T-helper 1 cell (primary cell): Measurements from ENCODE around the gene EMID1.

ENCODE experiments used
- DNase-seq, 5 donors: peaks; one replicate each; pipeline ENCODE4 v3.0.0-alpha.2; 2012 to 2020

The EMID1 gene

GRCh38 chr22:29298641-29299040 lies 92.9 kb downstream of the EMID1 start:
- no peak for DNase-seq

- DNase-seq: no peak
These were observed 93.6 kb downstream of the EMID1 start for GRCh38 chr22:29299136-29299900.

DNA sequence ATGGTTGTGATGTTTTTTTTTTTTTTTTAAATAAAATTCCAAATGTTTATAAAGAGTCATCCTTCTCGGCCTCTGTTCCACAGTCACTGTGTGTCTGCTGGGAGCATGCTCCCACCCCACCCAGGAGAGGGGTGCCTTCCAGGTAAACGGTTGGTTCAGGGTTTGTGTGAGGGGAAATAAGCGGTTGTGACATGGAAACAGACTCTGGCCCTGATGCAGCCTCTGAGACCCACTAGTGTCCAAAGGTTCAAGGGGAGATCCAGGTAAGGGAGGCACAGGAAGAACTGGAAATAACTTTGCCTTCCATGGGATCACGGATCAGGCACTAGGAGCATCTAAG lies 94.7 kb downstream of the EMID1 start:
- no peak for DNase-seq

DNA sequence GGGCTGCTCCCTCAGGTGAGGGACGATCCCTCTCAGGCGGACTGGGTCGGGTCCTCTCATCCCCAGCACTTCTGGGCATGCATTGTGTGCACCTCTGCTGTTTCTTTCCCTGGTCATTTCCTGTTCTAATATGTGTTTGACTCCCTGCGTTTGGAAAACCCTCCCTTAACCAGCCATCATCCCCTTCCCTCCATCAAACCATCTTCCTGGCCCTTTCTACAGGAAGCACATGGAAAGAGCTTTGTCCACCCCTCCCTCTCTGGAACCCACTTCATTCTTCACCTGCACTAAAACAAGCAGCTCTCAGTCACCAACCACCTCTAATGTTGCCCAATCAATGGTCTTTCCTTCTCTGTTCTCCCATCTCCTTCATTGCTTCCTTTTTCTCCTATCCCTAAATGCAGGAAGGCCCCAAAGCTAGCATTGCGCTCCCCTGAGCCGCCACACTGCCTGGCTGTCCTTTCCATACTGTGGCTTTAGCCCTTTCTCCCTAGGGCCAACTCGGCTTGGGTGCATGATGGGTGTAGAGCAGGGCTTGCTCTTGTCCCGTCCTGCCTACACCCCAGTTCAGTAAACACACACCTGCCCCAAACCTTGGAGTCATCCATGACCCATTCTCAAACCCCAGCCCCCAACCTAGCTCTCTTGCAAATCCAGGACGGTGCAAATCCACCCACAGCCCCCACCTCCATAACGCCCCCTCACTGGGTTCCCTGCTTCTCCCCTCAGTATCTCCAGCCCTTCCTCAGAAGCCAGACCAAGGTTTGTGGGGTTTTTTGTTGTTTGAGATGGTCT lies 95.3 kb downstream of the EMID1 start:
- no peak for DNase-seq

- DNase-seq: no peak
These were observed 96.2 kb downstream of the EMID1 start for GRCh38 chr22:29301716-29302401.

DNA sequence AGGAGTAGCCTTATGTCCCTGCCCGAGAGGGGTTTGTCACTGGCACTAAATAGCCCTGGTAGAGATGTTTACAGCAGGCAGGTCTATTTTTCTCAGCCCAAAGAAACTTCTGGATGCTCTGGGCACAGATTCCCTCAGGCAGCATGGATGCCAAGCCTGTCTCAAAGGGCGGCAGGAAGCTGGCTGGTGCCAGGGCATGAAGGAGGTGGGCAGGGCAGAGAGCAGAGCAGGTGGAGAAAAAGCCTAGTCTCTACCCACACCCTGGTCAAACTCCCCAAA lies 96.6 kb downstream of the EMID1 start:
- DNase-seq: no peak

- DNase-seq: no peak
These were observed 97.2 kb downstream of the EMID1 start for GRCh38 chr22:29302681-29303465.

DNA sequence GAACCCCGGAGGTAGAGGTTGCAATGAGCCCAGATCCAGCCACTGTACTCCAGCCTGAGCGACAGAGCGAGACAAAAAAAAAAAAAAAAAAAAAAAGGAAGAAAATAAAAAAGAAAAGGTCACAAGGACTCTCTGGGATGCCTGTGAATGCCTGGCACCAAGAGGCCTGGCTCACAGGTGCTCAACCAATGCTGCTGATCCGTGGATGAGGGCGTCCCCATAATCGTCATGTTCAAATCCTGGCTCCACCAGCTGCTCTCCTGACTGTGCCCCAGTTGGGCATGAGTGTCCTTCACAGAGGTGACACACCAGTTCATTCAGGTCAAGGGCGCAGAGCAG lies 100.1 kb downstream of the EMID1 start:
- DNase-seq: no peak

- peak in 2 of 5 donors; percentile 19 to 54 for DNase-seq
These were observed 100.6 kb downstream of the EMID1 start, which contains the start of gene GAS2L1 for GRCh38 chr22:29306175-29306834. TSS of gene GAS2L1 (plus strand) at chr22:29306650. CDS start at chr22:29308106, 1,456 bp downstream.

- peak in 2 of 5 donors; percentile 16 to 32 for DNase-seq
These were observed 101.3 kb downstream of the EMID1 start for GRCh38 chr22:29306835-29307595.

- DNase-seq: no peak
These were observed 102.0 kb downstream of the EMID1 start for GRCh38 chr22:29307596-29308147.

DNA sequence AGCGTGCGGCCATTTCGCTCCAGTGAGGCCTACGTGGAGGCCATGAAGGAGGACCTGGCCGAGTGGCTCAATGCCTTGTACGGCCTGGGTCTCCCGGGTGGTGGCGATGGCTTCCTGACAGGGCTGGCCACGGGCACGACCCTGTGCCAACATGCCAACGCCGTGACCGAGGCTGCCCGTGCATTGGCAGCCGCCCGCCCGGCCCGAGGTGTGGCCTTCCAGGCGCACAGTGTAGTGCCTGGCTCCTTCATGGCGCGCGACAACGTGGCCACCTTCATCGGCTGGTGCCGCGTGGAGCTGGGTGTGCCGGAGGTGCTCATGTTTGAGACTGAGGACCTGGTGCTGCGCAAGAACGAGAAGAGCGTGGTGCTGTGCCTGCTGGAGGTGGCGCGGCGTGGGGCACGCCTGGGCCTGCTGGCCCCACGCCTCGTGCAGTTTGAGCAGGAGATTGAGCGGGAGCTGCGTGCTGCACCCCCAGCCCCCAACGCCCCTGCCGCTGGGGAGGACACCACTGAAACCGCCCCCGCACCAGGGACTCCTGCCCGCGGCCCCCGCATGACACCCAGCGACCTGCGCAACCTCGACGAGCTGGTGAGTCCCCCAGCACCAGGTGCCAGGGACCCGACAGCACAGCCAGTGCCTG lies 102.6 kb downstream of the EMID1 start:
- no peak for DNase-seq

DNA sequence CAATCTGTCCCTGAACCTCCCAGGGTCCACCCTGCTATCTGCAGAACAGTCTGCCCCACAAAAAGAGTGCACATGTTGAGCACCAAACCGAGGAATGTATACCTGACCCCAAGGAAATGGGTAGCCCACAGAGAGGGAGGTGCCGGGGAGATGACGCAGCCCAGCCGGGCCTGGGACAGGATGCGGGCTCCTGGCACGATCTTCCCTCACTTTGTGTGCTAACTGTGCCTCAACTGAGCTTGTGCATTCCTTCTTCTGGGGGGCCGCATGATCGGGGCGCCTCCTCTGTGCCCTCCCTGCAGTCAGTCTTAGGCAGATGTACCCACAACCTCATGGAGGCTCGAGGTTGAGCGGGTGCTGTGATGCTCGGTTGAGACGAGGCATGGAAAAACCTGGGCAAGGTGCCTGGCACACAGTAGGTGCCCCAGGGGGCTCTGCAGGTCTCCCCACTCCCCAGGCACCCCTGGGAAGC lies 103.1 kb downstream of the EMID1 start:
- peak in 1 of 5 donors; percentile 59 for DNase-seq
